ENCODE measurements around the gene LAMA2. TPM values are rescaled to one million over a fixed set of nuclear protein-coding genes. Genes with fewer than 3 reads are reported as not detected.

Gene LAMA2
- total RNA-seq, 1 donor, result 9.4 TPM

DNA sequence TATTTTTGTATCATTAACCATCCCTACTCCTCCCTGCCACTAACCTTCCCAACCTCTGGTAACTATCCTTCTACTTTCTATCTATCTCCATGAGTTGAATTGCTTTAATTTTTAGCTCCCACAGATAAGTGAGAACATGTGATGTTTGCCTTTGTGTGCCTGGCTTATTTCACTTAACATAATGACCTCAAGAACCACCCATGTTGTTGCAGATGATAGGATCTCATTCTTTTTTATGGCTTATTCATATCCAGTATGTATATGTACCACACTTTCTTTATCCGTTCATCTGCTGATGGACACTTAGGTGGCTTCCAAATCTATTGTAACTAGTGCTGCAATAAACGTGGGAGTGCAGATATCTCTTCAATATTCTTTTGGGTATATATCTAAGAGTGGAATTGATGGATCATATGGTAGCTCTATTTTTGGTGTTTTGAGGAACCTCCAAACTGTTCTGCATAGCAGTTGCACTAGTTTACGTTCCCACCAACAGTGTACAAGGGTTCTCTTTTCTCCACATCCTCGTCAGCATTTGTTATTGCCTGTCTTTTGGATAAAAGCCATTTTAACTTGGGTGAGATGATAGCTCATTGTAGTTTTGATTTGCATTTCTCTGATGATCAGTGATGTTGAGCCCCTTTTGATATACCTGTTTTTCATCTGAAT is 625.7 kb downstream of the LAMA2 start:
- TF ChIP-seq, protein P1, sequence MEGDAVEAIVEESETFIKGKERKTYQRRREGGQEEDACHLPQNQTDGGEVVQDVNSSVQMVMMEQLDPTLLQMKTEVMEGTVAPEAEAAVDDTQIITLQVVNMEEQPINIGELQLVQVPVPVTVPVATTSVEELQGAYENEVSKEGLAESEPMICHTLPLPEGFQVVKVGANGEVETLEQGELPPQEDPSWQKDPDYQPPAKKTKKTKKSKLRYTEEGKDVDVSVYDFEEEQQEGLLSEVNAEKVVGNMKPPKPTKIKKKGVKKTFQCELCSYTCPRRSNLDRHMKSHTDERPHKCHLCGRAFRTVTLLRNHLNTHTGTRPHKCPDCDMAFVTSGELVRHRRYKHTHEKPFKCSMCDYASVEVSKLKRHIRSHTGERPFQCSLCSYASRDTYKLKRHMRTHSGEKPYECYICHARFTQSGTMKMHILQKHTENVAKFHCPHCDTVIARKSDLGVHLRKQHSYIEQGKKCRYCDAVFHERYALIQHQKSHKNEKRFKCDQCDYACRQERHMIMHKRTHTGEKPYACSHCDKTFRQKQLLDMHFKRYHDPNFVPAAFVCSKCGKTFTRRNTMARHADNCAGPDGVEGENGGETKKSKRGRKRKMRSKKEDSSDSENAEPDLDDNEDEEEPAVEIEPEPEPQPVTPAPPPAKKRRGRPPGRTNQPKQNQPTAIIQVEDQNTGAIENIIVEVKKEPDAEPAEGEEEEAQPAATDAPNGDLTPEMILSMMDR (IDR thresholded peaks at IDR 0.05; ENCODE audit: extremely low read depth, low read depth, low read length), result no peak
- no peak for DNase-seq (ENCODE audit: insufficient read length, low spot score, missing footprints)
- no peak overlapping the region for H3K4me3 ChIP-seq (ENCODE audit: insufficient read depth, low read length)
- no peak overlapping the region for H2AFZ ChIP-seq (ENCODE audit: low read length)
- H3K36me3 ChIP-seq (ENCODE audit: insufficient read depth, low read length), result no peaks in the 10 kb centered on the region
- no peaks in the 10 kb centered on the region for H3K27me3 ChIP-seq (ENCODE audit: insufficient read depth, low read length)
- H3K79me2 ChIP-seq (ENCODE audit: insufficient read depth, low read length), result no peaks in the 10 kb centered on the region
- H3K27ac ChIP-seq (ENCODE audit: low read depth, low read length), result no peak overlapping the region
- H3K4me1 ChIP-seq (ENCODE audit: insufficient read depth, low read length), result no peaks in the 10 kb centered on the region
- no peaks in the 10 kb centered on the region for H3K9me3 ChIP-seq (ENCODE audit: low read depth, low read length)
- H3K4me2 ChIP-seq (ENCODE audit: insufficient read depth, low read length), result no peak overlapping the region
- no peaks in the 10 kb centered on the region for H4K20me1 ChIP-seq (ENCODE audit: insufficient read depth, low read length)

GRCh38 chr6:129510950-129511349 is 628.0 kb downstream of the LAMA2 start:
- no peak overlapping the region for H3K27ac ChIP-seq (ENCODE audit: low read depth, low read length)
- no peaks in the 10 kb centered on the region for H3K4me1 ChIP-seq (ENCODE audit: insufficient read depth, low read length)
- no peak overlapping the region for H3K4me3 ChIP-seq (ENCODE audit: insufficient read depth, low read length)
- TF ChIP-seq, protein P1 (IDR thresholded peaks at IDR 0.05; ENCODE audit: extremely low read depth, low read depth, low read length), result no peak
- no peak overlapping the region for H3K4me2 ChIP-seq (ENCODE audit: insufficient read depth, low read length)
- no peak for DNase-seq (ENCODE audit: insufficient read length, low spot score, missing footprints)
- H4K20me1 ChIP-seq (ENCODE audit: insufficient read depth, low read length), result no peaks in the 10 kb centered on the region
- no peaks in the 10 kb centered on the region for H3K27me3 ChIP-seq (ENCODE audit: insufficient read depth, low read length)
- no peak overlapping the region for H2AFZ ChIP-seq (ENCODE audit: low read length)
- H3K36me3 ChIP-seq (ENCODE audit: insufficient read depth, low read length), result no peaks in the 10 kb centered on the region
- no peaks in the 10 kb centered on the region for H3K79me2 ChIP-seq (ENCODE audit: insufficient read depth, low read length)
- no peaks in the 10 kb centered on the region for H3K9me3 ChIP-seq (ENCODE audit: low read depth, low read length)

DNA sequence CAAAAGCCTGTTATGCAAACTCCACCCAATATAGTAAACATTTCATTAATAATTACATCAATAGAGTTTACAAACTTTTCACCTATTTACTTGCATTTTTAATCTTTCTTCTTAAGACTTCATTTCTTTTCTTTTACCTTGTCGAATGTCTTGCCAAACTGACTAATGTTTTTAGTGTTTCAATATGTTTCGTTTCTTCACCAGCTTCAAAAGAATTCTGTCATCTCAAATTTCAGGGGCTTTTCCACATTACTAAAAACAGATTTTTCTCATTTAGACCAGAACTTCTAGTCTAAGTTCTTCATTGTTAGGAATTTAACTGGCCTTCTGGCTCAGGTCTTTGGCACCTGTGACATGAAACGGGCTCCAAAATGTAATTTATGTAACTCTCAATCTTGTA is 630.5 kb downstream of the LAMA2 start:
- Histone ChIP-seq H3K9me3 (ENCODE audit: low read depth, low read length) (no peaks in the 10 kb centered on the region), H3K36me3 (ENCODE audit: insufficient read depth, low read length) (no peaks in the 10 kb centered on the region), H3K27ac (ENCODE audit: low read depth, low read length) (no peak overlapping the region), H3K79me2 (ENCODE audit: insufficient read depth, low read length) (no peaks in the 10 kb centered on the region), H3K4me2 (ENCODE audit: insufficient read depth, low read length) (no peak overlapping the region), H3K4me3 (ENCODE audit: insufficient read depth, low read length) (no peak overlapping the region), H2AFZ (ENCODE audit: low read length) (no peak overlapping the region), H4K20me1 (ENCODE audit: insufficient read depth, low read length) (no peaks in the 10 kb centered on the region), H3K4me1 (ENCODE audit: insufficient read depth, low read length) (no peaks in the 10 kb centered on the region), H3K27me3 (ENCODE audit: insufficient read depth, low read length) (no peaks in the 10 kb centered on the region)
- DNase-seq (ENCODE audit: insufficient read length, low spot score, missing footprints), result no peak
- TF ChIP-seq, protein P1 (IDR thresholded peaks at IDR 0.05; ENCODE audit: extremely low read depth, low read depth, low read length), result no peak

- TF ChIP-seq, protein P1 (IDR thresholded peaks at IDR 0.05; ENCODE audit: extremely low read depth, low read depth, low read length), result no peak
- Histone ChIP-seq H3K4me1 (ENCODE audit: insufficient read depth, low read length) (no peaks in the 10 kb centered on the region), H3K79me2 (ENCODE audit: insufficient read depth, low read length) (no peaks in the 10 kb centered on the region), H3K36me3 (ENCODE audit: insufficient read depth, low read length) (no peaks in the 10 kb centered on the region), H3K4me3 (ENCODE audit: insufficient read depth, low read length) (no peak overlapping the region), H3K27ac (ENCODE audit: low read depth, low read length) (no peak overlapping the region), H3K9me3 (ENCODE audit: low read depth, low read length) (no peaks in the 10 kb centered on the region), H2AFZ (ENCODE audit: low read length) (no peak overlapping the region), H3K27me3 (ENCODE audit: insufficient read depth, low read length) (no peaks in the 10 kb centered on the region), H3K4me2 (ENCODE audit: insufficient read depth, low read length) (no peak overlapping the region), H4K20me1 (ENCODE audit: insufficient read depth, low read length) (no peaks in the 10 kb centered on the region)
- DNase-seq (ENCODE audit: insufficient read length, low spot score, missing footprints), result no peak
Measured at GRCh38 chr6:129515004-129515403, 632.1 kb downstream of the LAMA2 start.

All from osteoblast (primary cell).